Measurements from ENCODE around the gene KPTN.

DNA sequence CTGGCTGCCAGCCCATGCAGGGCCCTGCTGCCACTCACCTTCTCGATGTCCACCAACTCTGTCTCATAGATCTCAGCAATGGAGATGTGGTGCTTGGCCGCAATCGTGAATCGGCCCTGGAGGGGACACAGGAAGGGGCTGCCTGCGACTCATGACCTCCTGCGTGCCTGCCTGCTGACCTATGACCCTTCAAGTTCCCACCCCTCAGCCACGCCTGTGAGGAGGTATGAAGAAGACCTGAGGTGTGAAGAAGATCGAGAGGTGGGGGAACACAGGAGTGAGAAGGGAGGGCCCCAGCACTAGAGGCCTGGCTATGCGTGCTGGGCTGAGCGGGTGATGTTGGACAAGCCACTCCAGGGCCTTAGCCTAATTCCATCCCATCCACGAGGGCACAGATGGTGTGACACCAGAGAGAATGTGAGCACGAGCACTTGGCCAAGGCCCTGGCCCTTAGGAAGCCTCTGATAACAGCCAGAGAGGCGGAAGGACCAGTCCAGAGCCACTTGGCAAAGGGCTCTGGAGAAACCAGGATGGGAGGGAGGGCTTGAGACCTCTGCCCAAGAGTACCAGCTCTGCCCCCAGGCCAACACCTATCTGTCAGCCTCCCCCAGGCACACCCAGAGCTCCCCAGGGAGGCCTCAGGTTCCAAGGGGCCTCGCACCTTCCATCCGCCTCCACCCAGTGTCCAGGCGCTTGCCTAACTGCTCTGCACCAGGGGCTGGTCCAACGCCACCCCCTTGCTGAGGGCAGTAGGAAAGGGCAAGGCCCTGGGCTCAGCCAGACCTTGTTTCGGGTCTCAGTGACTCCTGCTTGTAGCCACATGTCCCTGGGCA is 9.6 kb upstream of the KPTN start:
- TF ChIP-seq POLR2A (IDR thresholded peaks at IDR 0.05) = no peak
- TF ChIP-seq, protein P1, sequence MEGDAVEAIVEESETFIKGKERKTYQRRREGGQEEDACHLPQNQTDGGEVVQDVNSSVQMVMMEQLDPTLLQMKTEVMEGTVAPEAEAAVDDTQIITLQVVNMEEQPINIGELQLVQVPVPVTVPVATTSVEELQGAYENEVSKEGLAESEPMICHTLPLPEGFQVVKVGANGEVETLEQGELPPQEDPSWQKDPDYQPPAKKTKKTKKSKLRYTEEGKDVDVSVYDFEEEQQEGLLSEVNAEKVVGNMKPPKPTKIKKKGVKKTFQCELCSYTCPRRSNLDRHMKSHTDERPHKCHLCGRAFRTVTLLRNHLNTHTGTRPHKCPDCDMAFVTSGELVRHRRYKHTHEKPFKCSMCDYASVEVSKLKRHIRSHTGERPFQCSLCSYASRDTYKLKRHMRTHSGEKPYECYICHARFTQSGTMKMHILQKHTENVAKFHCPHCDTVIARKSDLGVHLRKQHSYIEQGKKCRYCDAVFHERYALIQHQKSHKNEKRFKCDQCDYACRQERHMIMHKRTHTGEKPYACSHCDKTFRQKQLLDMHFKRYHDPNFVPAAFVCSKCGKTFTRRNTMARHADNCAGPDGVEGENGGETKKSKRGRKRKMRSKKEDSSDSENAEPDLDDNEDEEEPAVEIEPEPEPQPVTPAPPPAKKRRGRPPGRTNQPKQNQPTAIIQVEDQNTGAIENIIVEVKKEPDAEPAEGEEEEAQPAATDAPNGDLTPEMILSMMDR (IDR thresholded peaks at IDR 0.05) = no peak
